ENCODE data around the gene COG5. TPM values are rescaled to one million over a fixed set of nuclear protein-coding genes. Genes with fewer than 3 reads are reported as not detected.

COG5 gene
- total RNA-seq, 1 experiment from 2014 or later = 20.2 TPM

- H3K18ac ChIP-seq (ENCODE audit: insufficient read length, low read depth, low read length) = no peak overlapping the region
- no peak overlapping the region for H3K4me2 ChIP-seq (ENCODE audit: insufficient read depth, insufficient read length, low read length)
- H3K23me2 ChIP-seq (ENCODE audit: insufficient read length, low read depth, low read length, poor library complexity, severe bottlenecking) = no peaks in the 10 kb centered on the region
These were observed 168.9 kb downstream of the COG5 start for GRCh38 chr7:107394831-107395230.

More at GRCh38 chr7:107394831-107395230, 168.9 kb downstream of the COG5 start:
- Histone ChIP-seq H2BK15ac (ENCODE audit: low read depth, low read length) (no peak overlapping the region), H4K8ac (replicated peaks; ENCODE audit: insufficient read length, low read depth, low read length) (no peak overlapping the region), H3K4me1 (ENCODE audit: insufficient read depth, low read length) (no peaks in the 10 kb centered on the region; the same call in 1 of the 2 replicates), H3K14ac (ENCODE audit: insufficient read depth, low read length) (no peak overlapping the region), H3K27ac (ENCODE audit: insufficient read length, low read depth, low read length) (no peak overlapping the region), H3K27me3 (ENCODE audit: insufficient read depth, low read length) (no peaks in the 10 kb centered on the region), H4K91ac (ENCODE audit: insufficient read length, low read depth, low read length) (no peak overlapping the region), H2BK20ac (ENCODE audit: low read depth, low read length, poor library complexity, severe bottlenecking) (no peak overlapping the region), H2BK120ac (ENCODE audit: low read depth, low read length, poor library complexity, severe bottlenecking) (no peak overlapping the region), H2AK5ac (ENCODE audit: insufficient read length, low read length) (no peak overlapping the region), H2BK12ac (ENCODE audit: insufficient read length, low read depth, low read length) (no peak overlapping the region), H4K20me1 (ENCODE audit: control insufficient read depth, insufficient read depth, insufficient read length) (no peaks in the 10 kb centered on the region), H3K56ac (ENCODE audit: insufficient read length, low read depth, low read length) (no peak overlapping the region), H3T11ph (ENCODE audit: low read length) (no peak overlapping the region), H3K9me3 (ENCODE audit: control insufficient read depth, low read depth, low read length) (no peaks in the 10 kb centered on the region), H2AFZ (ENCODE audit: low read length) (no peak overlapping the region), H3K79me2 (ENCODE audit: insufficient read depth, low read length) (no peaks in the 10 kb centered on the region), H3K23ac (ENCODE audit: insufficient read length, low read depth, low read length) (no peak overlapping the region), H3K9ac (ENCODE audit: extremely low read depth, insufficient read length, low read length) (no peak overlapping the region), H3K79me1 (ENCODE audit: insufficient read depth, low read depth, low read length, poor library complexity, severe bottlenecking) (no peaks in the 10 kb centered on the region), H4K5ac (ENCODE audit: insufficient read length, low read depth, low read length) (no peak overlapping the region), H2BK5ac (ENCODE audit: insufficient read length, low read length) (no peak overlapping the region), H3K4ac (ENCODE audit: low read depth, low read length) (no peak overlapping the region)
- Mint-ChIP-seq H3K36me3 (ENCODE audit: insufficient read depth in 1 of 3, low read depth in 3 of 3) (peaks cover 2 to 5% (median 3%) of the 10 kb centered on the region in 3 experiments; a peak in 3 of 7 replicates), H3K4me1 (peaks cover 19 to 22% of the 10 kb centered on the region in 2 experiments), H3K9me3 (peaks cover 0 to 3% of the 10 kb centered on the region in 2 experiments; a peak in 1 of 5 replicates), H3K27me3 (ENCODE audit: low read depth) (no peaks in the 10 kb centered on the region), H3K4me3 (no peak overlapping the region), H3K27ac (no peak overlapping the region)
- no peak for DNase-seq
- no CpG with 5 or more reads among the region's 1 CpG for WGBS (ENCODE audit: extremely low coverage, insufficient read length, low lambda C conversion rate)
- TF ChIP-seq CTCF (conservative IDR thresholded peaks at IDR 0.05) = no peak

Data from H9 (cell line).